HepG2 (cell line): ENCODE data around the gene CD164L2. TPM values are rescaled to one million over a fixed set of nuclear protein-coding genes. Genes with fewer than 3 reads are reported as not detected.

ENCODE experiments used
- GABPA ChIP-seq, 2 experiments: IDR thresholded peaks; 2 replicates each; pipeline ENCODE4 v1.6.1; 2011 to 2016; ENCODE audit warnings: low read depth in 2 of 2, low read length in 1 of 2, missing biosample characterization in 1 of 2, missing genetic modification characterization in 1 of 2
- HDAC6 ChIP-seq: fragments of 200-600 bp; sonication (generic); IDR thresholded peaks from 2 replicates; pipeline ENCODE4 v1.7.0; 2017; ENCODE audit warnings: mild to moderate bottlenecking, antibody characterized with exemption, low read length, low read depth
- NFKB2 ChIP-seq: sonication (generic); formaldehyde crosslinking; IDR thresholded peaks from 2 replicates; pipeline ENCODE4 v1.4.0; 2020; ENCODE audit warnings: missing genetic modification reagents, borderline replicate concordance
- POLR2A ChIP-seq, 2 experiments: IDR thresholded peaks; 2 replicates each; pipeline ENCODE4 v1.6.1; 2011; ENCODE audit warnings: low read depth in 2 of 2, low read length in 2 of 2, mild to moderate bottlenecking in 1 of 2, moderate library complexity in 1 of 2; ENCODE audit not compliant: insufficient read depth in 1 of 2
- RFX1 ChIP-seq: fragments of 450-650 bp; IDR thresholded peaks from 2 replicates; pipeline ENCODE4 v1.6.1; 2017
- RFXANK ChIP-seq: IDR thresholded peaks from 2 replicates; pipeline ENCODE4 v1.6.1; 2016
- SP1 ChIP-seq, 2 experiments: fragments of 450-650 bp in 1 of 2; sonication (generic) in 1 of 2; formaldehyde crosslinking in 1 of 2; IDR thresholded peaks; 2 replicates each; pipeline versions ENCODE4 v1.4.0 to v1.6.1; 2016 to 2020; ENCODE audit warnings: missing genetic modification reagents in 1 of 2
- SRY ChIP-seq: sonication (generic); formaldehyde crosslinking; IDR thresholded peaks from 2 replicates; pipeline ENCODE4 v1.8.0; 2022; ENCODE audit warnings: mild to moderate bottlenecking, missing genetic modification reagents
- TAF1 ChIP-seq: sonication (generic); formaldehyde crosslinking; IDR thresholded peaks from 2 replicates; pipeline ENCODE4 v1.4.0; 2020; ENCODE audit warnings: missing genetic modification reagents
- ZBTB38 ChIP-seq: sonication (generic); formaldehyde crosslinking; IDR thresholded peaks from 2 replicates; pipeline ENCODE4 v1.5.1; 2020; ENCODE audit warnings: mild to moderate bottlenecking, missing genetic modification reagents
- ZNF12 ChIP-seq: sonication (generic); formaldehyde crosslinking; IDR thresholded peaks from 2 replicates; pipeline ENCODE4 v1.5.0; 2020; ENCODE audit warnings: missing genetic modification reagents
- ZNF724P ChIP-seq: sonication (generic); formaldehyde crosslinking; IDR thresholded peaks from 2 replicates; pipeline ENCODE4 v1.8.0; 2022; ENCODE audit warnings: missing genetic modification reagents, borderline replicate concordance
- polyA plus RNA-seq, 8 experiments: library from polyadenylated mRNA; depleted of rRNA in 3 of 8; stranded (reverse) in 7 of 8; unstranded in 1 of 8; fragments of >200 nt; fragmentation: Illumina TruSeq in 4 of 8; extraction: Trizol in 4 of 8; gene quantifications; 2 replicates each; pipeline versions ENCODE4 v1.2.1 to v1.2.3, GENCODE V29; 2011 to 2016; ENCODE audit warnings: low read depth in 4 of 8, missing spikeins in 1 of 8, mixed read lengths in 1 of 8; ENCODE audit not compliant: insufficient read depth in 1 of 8
- total RNA-seq, 5 experiments: library from RNA; depleted of rRNA; stranded (reverse); fragments of >200 nt; fragmentation: Illumina TruSeq; extraction: Trizol; gene quantifications; 2 replicates each; pipeline ENCODE4 v1.2.3, GENCODE V29; 2016; ENCODE audit warnings: low read depth in 1 of 5
- TF ChIP-seq, protein P1 (sequence below), 2 experiments: sonication (generic) in 1 of 2; formaldehyde crosslinking in 1 of 2; IDR thresholded peaks; 2 replicates each; pipeline versions ENCODE4 v1.4.0 to v1.6.1; 2016 to 2020; ENCODE audit warnings: borderline replicate concordance in 1 of 2, low read depth in 1 of 2, mild to moderate bottlenecking in 1 of 2, missing genetic modification reagents in 1 of 2
- TF ChIP-seq, protein P2 (sequence below): sonication (generic); formaldehyde crosslinking; IDR thresholded peaks from 2 replicates; pipeline ENCODE4 v1.4.0; 2020; ENCODE audit warnings: missing genetic modification reagents
- TF ChIP-seq, protein P3 (sequence below): sonication (generic); IDR thresholded peaks from 2 replicates; pipeline ENCODE4 v1.6.1; 2016; ENCODE audit warnings: low read depth, borderline replicate concordance
- TF ChIP-seq, protein P4 (sequence below): sonication (generic); formaldehyde crosslinking; IDR thresholded peaks from 2 replicates; pipeline ENCODE4 v1.4.0; 2020; ENCODE audit warnings: mild to moderate bottlenecking, missing genetic modification reagents

The CD164L2 gene
- total and polyA plus RNA-seq, 2 of the 13 experiments (the other 11 are each of a cell fraction or from before 2014, with no cell fraction given): not detected

DNA sequence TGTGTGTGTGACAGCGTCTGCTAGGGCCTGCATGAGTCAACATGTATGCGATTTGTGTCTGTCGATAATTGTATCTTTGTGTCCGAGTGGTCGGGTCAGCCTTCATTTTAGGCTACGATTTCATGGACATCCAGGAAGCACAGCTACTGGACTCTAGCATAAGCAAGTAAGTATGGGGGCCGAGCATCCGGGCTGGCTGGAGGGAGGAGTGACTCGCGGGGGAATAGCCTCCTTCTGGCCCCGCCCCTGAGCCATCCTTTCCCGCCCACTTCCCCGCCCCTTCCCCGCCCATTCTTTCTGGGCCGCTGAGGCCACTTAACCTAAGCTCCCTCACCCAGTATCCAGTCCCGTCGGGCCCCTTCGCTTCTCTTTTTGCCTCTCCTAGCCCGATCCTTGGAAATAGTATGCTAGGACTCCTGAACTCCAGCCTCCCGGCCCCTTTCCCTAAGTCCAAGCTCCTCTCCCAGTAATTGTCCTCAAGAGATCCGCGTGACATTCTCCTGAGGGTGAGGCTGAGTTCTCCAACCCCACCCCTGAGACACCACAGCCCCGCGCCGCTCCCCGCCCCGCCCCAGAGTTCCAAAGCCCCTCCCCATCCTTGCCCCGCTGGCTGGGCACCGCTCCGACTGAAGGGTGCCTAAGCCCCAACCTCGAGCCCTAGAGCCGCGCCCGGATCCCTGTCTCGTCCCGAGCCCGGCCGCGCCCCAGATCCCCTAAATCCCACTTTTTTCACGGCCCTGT is 17.6 kb downstream of the CD164L2 start (continued):
- TF ChIP-seq, protein P1, sequence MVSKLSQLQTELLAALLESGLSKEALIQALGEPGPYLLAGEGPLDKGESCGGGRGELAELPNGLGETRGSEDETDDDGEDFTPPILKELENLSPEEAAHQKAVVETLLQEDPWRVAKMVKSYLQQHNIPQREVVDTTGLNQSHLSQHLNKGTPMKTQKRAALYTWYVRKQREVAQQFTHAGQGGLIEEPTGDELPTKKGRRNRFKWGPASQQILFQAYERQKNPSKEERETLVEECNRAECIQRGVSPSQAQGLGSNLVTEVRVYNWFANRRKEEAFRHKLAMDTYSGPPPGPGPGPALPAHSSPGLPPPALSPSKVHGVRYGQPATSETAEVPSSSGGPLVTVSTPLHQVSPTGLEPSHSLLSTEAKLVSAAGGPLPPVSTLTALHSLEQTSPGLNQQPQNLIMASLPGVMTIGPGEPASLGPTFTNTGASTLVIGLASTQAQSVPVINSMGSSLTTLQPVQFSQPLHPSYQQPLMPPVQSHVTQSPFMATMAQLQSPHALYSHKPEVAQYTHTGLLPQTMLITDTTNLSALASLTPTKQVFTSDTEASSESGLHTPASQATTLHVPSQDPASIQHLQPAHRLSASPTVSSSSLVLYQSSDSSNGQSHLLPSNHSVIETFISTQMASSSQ (IDR thresholded peaks at IDR 0.05; ENCODE audit: low read depth): no peak
- TF ChIP-seq, protein P1 (CRISPR knock-in tag; IDR thresholded peaks at IDR 0.05; ENCODE audit: borderline replicate concordance): no peak
- TF ChIP-seq, protein P2, sequence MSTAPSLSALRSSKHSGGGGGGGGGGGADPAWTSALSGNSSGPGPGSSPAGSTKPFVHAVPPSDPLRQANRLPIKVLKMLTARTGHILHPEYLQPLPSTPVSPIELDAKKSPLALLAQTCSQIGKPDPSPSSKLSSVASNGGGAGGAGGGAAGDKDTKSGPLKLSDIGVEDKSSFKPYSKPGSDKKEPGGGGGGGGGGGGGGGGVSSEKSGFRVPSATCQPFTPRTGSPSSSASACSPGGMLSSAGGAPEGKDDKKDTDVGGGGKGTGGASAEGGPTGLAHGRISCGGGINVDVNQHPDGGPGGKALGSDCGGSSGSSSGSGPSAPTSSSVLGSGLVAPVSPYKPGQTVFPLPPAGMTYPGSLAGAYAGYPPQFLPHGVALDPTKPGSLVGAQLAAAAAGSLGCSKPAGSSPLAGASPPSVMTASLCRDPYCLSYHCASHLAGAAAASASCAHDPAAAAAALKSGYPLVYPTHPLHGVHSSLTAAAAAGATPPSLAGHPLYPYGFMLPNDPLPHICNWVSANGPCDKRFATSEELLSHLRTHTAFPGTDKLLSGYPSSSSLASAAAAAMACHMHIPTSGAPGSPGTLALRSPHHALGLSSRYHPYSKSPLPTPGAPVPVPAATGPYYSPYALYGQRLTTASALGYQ (CRISPR knock-in tag): no peak
- TF ChIP-seq SRY (CRISPR knock-in tag): 0 out of 2 replicates have a peak, but pooled peaks have one; percentile 16
- TF ChIP-seq RFXANK: no peak
- TF ChIP-seq, protein P3, sequence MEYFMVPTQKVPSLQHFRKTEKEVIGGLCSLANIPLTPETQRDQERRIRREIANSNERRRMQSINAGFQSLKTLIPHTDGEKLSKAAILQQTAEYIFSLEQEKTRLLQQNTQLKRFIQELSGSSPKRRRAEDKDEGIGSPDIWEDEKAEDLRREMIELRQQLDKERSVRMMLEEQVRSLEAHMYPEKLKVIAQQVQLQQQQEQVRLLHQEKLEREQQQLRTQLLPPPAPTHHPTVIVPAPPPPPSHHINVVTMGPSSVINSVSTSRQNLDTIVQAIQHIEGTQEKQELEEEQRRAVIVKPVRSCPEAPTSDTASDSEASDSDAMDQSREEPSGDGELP: peak; percentile 21; the same call in 1 of the 2 replicates
- TF ChIP-seq POLR2A (IDR thresholded peaks at IDR 0.05; ENCODE audit: insufficient read depth in 1 of 2, low read depth in 2 of 2, low read length in 2 of 2): peak; percentile 35 to 47; a peak in 2 of 4 replicates
- TF ChIP-seq ZNF12 (CRISPR knock-in tag): peak; percentile 73; the same call in 1 of the 2 replicates
- TF ChIP-seq SP1 (IDR thresholded peaks at IDR 0.05): no peak
- peak; percentile 63 for TF ChIP-seq SP1 (CRISPR knock-in tag; IDR thresholded peaks at IDR 0.05)
- no peak for TF ChIP-seq RFX1
- no peak for TF ChIP-seq NFKB2 (CRISPR knock-in tag)
- no peak for TF ChIP-seq ZNF724P (CRISPR knock-in tag)
- 0 out of 2 replicates have a peak, but pooled peaks have one; percentile 40 for TF ChIP-seq ZBTB38 (CRISPR knock-in tag)
- TF ChIP-seq, protein P4, sequence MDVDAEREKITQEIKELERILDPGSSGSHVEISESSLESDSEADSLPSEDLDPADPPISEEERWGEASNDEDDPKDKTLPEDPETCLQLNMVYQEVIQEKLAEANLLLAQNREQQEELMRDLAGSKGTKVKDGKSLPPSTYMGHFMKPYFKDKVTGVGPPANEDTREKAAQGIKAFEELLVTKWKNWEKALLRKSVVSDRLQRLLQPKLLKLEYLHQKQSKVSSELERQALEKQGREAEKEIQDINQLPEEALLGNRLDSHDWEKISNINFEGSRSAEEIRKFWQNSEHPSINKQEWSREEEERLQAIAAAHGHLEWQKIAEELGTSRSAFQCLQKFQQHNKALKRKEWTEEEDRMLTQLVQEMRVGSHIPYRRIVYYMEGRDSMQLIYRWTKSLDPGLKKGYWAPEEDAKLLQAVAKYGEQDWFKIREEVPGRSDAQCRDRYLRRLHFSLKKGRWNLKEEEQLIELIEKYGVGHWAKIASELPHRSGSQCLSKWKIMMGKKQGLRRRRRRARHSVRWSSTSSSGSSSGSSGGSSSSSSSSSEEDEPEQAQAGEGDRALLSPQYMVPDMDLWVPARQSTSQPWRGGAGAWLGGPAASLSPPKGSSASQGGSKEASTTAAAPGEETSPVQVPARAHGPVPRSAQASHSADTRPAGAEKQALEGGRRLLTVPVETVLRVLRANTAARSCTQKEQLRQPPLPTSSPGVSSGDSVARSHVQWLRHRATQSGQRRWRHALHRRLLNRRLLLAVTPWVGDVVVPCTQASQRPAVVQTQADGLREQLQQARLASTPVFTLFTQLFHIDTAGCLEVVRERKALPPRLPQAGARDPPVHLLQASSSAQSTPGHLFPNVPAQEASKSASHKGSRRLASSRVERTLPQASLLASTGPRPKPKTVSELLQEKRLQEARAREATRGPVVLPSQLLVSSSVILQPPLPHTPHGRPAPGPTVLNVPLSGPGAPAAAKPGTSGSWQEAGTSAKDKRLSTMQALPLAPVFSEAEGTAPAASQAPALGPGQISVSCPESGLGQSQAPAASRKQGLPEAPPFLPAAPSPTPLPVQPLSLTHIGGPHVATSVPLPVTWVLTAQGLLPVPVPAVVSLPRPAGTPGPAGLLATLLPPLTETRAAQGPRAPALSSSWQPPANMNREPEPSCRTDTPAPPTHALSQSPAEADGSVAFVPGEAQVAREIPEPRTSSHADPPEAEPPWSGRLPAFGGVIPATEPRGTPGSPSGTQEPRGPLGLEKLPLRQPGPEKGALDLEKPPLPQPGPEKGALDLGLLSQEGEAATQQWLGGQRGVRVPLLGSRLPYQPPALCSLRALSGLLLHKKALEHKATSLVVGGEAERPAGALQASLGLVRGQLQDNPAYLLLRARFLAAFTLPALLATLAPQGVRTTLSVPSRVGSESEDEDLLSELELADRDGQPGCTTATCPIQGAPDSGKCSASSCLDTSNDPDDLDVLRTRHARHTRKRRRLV (CRISPR knock-in tag): no peak
- peak; percentile 36; the same call in 1 of the 2 replicates for TF ChIP-seq TAF1 (CRISPR knock-in tag)
- no peak for TF ChIP-seq GABPA (IDR thresholded peaks at IDR 0.05; ENCODE audit: low read depth, low read length)
- TF ChIP-seq GABPA (CRISPR knock-in tag; IDR thresholded peaks at IDR 0.05; ENCODE audit: low read depth): peak; percentile 50; the same call in 1 of the 2 replicates
- no peak for TF ChIP-seq HDAC6
